Hepatic stellate cell (primary cell): ENCODE data around the gene OLFML2A.
"Not testable (repeated sequence)": the region's sequence is repeated elsewhere in the genome, so short reads cannot be mapped to it uniquely, and the experiment has no call there.

ENCODE experiments used
- DNase-seq: peaks from one replicate; pipeline ENCODE4 v3.0.0; 2011; ENCODE audit warnings: low spot score

OLFML2A gene

DNA sequence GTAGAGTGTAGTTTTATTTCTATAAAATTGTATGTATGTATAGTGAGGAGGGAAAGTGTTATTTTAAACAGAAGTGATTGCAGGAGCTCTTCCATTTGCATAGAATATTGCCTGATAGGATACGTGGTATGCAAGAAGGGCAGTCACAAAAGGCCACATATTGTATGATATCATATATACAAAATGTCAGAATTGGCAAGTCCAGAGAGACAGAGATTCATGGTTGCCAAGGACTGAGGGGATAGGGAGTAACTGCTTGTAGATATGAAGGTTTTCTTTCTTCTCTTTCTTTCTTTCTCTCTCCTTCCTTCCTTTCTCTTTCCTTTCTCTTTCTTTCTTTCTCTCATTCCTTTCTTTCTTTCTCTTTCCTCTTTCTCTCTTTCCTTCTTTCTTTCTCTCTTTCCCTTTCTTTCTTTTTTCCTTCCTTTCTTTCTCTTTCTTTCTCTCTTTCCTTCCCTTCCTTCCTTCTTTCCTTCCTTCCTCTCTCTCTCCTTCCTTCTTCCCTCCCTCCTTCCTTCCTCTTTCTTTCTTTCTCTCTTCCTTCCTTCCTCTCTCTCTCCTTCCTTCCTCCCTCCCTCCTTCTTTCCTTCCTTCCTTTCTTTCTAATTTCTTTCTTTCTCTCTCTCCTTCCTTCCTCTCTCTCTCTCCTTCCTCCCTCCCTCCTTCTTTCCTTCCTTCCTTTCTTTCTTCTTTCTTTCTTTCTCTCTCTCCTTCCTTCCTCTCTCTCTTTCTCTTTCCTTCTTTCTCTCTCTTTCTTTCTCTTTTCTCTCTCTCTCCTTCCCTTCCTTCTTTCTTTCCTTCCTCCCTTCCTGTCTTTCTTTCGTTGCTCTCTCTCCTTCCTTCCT lies 51.8 kb downstream of the OLFML2A start:
- DNase-seq, result no peak

DNA sequence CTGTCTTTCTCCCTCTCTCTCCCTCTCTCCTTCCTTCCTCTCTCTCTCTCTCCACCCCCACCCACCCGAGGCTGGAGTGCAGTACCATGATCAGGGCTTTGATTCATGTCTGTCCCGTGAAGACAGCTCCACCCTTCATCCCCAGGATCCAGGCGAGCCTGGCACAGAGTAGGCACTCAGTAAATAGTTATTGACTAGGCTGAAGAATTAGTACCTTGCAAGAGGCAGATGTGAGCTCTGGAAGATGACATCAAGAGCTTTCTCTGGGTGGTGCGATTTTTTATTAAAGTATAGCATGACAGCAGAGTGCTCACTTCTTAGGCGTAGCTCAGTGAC lies 52.4 kb downstream of the OLFML2A start:
- no peak for DNase-seq

DNA sequence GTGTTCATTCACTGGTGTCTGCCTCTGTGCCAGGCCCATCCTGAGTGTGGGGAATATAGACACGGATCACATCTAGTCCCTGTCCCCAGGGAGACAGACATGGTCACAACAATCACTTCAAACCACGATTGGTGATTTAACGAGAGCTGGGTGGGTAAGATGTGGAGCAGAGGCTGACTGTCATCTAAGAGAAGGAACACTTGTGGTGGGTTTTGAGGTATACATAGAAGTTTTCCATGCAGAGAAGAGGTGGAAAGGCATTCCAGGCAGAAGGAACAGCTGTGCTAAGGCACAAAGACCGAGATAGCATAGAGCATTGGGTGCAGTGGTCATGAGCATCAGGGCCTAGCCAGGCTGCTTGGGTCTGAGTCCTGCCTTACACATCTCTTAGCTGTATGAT lies 53.7 kb downstream of the OLFML2A start:
- no peak for DNase-seq

DNA sequence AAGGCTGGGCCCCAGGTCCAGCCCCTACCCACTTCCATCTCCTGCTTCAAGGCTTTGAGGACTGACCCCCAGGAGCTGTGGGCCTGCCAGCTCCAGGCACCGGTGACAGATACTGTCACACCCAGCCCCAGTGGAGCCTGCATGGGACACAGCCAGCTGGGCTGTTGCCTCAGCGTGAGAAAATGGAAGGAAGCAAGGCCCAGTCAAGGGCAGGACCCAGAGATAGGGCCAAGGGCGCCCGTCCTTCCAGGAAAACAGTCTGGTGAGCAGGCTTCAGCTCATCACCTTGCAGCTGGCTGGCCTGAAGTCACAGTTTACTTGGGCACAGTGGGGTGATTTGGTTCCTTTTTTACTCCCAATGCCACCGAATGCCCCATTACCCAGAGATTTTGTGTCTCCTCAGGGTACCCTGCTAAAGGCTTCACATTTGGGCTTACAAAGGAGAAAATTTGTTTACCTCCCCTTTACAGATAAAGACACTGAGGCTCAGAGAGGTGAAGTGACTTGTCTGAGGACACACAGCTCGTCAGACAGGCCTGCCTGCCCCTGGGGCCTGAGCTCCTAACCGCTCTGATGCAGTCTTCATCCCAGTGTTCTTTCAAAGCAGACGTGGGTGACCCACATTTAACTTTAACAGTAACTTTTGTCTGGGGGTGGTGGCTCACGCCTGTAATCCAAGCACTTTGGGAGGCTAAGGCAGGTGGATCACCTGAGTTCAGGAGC lies 54.9 kb downstream of the OLFML2A start:
- no peak for DNase-seq

DNA sequence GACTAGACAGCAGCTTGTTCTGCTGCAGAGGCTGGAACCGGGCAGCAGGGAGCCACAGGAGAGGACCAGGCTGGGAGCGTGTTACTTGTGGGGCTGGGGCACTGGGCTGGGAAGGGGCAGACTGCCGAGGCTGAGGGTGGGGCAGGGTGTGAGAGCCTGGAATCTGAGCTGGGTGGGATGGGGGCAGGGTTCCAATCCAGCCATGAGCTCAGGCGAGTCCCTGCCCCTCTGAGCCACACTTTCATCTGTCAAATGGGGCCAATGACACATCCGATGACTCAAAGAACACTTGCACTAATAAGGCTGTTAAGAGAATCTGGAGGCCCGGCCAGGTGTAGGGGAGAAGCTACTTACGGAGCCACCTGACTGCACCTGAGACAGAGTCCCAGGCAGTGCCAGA lies 57.7 kb downstream of the OLFML2A start:
- DNase-seq, result no peak

DNA sequence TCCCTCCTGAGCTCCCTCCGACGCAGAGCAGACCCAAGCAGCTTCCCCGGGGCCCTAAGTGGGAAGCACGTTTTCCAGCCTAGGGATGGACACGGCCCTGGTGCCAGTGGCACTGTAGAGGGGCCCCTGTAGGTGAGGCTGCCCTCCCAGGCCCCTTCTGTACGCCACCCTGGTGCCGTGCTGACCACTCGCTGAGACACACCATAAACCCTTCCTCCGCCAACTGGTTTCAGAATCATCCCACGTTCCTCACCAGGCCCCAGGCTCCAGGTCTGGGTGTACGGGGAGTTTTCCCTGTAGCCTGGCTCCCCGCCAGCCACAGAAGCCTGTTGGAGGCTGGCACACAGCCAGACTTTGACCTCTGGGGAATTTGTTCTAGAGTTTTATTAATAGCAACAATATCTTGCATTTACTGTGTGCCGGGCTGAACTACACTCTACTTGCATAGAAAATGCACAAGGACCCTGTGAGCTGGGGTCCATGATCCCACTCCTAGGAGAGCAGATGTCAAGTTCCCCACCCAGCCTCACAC lies 58.2 kb downstream of the OLFML2A start:
- peak; percentile 67 for DNase-seq

DNA sequence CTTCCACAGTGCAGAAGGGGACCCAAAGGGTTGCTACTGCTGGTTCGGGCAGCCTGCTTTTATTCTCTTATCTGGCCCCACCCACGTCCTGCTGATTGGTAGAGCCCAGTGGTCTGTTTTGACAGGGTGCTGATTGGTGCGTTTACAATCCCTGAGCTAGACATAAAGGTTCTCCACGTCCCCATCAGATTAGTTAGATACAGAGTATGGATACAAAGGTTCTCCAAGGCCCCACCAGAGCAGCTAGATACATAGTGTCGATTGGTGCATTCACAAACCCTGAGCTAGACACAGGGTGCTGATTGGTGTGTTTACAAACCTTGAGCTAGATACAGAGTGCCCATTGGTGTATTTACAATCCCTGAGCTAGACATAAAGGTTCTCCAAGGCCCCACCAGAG lies 61.2 kb downstream of the OLFML2A start:
- not testable (repeated sequence) for DNase-seq

DNA sequence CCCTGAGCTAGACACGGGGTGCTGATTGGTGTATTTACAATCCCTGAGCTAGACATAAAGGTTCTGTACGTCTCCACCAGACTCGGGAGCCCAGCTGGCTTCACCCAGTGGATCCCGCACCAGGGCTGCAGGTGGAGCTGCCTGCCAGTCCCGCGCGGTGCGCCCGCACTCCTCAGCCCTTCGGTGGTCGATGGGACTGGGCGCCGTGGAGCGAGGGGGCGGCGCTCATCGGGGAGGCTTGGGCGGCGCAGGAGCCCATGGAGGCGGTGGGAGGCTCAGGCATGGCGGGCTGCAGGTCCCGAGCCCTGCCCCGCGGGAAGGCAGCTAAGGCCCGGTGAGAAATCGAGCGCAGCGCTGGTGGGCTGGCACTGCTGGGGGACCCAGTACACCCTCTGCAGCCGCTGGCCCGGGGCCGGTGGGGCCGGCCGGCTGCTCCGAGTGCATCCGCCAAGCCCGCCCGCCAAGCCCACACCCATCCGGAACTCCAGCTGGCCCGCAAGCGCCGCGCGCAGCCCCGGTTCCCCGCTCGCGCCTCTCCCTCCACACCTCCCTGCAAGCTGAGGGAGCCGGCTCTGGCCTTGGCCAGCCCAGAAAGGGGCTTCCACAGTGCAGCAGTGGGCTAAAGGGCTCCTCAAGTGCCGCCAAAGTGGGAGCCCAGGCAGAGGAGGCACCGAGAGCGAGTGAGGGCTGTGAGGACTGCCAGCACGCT lies 61.8 kb downstream of the OLFML2A start:
- not testable (repeated sequence) for DNase-seq

DNA sequence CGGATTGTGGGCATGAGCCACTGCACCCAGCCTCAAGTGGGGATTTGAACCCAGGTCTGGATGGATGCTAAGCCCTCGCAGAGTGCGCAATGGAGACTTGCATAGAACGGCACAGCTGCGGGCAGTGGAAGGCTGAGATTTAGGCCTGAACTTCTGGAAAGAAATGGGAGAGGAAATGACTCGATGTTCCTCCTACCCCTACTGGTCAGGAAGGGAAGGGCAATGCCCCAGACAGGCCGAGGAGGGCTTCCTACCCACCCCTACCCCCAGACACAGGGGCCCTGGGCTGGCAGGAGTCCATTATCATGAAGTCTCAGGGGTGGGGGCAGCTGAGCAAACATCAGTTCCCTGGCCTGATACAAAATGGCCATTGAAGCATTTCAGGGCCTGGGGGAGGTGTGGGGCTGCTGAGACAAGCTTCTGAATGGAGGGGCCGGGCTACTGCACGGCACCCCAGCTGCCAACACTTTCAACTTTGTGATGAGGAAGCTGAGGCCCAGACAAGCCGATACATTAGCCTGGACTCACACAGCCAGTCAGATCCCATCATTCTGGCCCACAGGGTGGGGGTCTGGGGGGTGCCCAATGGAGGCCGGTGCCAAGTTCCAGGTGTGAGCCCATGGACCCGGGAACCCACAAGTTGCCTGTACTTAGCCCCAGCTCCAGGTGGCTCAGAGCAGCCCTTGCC lies 62.8 kb downstream of the OLFML2A start:
- no peak for DNase-seq

DNA sequence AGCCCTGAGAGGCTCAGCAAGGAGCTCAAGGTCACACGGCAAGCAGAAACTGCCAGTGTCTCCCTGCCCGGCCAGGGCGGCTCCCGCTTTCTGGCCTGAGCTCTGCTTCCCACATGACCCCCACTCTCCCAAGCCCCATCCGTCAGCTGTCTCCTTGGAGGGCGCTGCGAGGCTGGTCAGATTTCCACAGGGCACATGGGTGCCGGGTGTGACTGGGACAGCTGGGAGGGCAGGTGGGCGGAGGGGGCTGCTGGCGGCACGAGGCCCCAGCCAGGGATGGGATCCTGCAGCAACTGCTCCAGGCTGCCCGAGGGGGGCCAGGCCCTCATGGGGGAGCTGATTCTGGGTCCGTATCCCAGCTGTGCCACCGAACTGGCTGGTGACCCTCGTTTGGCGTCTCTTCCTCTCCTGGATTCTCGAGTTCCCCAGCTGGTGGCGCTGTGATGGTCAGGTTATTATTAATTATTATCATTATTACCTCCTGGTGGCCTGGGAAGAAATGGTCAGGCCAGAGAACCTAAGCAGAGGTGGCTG lies 63.4 kb downstream of the OLFML2A start:
- no peak for DNase-seq

DNA sequence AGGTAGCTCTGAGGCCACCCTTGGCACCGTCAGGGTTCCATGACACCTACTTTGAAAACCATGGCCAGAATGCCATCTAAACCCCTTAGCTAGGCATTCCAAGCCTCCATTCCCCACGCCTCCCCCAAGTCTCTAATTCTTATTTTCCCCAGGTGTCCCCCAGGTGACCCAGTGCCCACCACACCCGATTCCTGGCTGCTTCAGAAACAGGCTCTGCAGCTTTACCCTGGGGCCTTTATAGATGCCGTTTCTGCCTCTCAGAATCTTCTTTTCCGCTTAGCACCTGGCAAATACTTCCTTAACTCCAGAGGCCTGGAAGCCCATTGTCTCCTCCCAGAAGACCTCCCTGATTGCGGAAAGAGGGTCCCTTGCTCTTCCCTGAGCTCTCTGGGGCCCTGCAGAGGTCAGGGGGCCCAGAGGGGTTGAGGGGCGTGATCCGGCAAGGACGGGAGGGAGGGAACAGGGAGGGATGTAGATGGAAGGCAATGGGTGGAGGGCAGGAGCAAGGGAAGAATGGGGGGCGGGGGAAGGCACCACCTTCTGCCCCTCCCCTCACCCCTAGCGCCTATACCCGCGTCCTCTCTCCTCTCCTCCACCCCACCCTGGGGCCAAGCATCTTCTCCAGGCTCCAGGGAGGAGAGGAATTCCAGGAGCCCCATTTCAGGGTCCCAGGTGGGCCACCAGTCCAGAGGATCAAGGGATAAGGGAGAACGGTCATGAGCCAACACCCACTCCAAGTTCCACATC lies 64.3 kb downstream of the OLFML2A start:
- DNase-seq, result no peak

DNA sequence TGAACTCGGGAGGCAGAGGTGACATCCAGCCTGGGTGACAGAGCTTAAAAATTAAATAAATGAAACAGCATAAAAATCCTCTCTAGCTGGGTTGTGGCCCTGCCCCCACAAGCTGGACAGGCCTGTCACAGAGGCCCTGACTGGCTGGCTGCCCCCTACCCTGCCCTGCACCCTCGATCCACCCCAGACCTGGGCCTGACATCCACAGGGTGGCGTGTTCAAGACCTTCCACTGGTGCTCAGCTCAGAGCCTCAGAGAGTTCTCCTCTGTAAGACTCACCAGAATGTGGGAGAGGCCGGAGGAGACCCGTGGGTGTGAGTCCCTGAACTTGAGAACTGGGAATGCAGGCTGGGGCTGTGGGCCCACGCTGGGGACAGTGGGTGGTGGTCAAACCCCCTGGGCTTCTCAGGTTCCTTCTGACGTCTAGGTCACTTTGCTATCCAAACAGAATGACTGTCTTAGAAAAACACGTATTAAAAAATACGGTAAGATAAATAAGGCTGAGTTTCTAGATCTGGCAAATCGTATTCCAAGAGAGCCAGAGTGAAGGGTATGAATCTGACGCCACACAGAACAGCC lies 66.6 kb downstream of the OLFML2A start:
- DNase-seq, result no peak

DNA sequence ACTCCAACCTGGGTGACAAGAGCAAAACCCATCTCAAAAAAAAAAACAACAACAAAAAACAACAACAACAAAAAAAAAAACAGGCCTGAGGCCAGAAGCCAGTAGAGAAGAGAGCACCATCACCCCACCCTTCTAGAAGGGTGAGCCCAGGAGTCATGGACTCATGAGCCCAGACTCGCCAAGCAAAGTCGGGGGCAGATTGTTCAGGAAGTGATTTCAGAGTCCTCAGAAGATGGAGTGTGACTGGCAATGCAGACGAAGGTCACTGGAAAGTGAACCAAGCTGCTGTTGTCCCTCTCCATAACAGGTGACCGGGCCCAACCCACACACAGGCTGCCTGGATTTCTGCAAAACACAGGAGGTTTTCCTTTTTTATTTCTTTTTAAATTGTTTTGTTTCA lies 67.4 kb downstream of the OLFML2A start:
- no peak for DNase-seq

DNA sequence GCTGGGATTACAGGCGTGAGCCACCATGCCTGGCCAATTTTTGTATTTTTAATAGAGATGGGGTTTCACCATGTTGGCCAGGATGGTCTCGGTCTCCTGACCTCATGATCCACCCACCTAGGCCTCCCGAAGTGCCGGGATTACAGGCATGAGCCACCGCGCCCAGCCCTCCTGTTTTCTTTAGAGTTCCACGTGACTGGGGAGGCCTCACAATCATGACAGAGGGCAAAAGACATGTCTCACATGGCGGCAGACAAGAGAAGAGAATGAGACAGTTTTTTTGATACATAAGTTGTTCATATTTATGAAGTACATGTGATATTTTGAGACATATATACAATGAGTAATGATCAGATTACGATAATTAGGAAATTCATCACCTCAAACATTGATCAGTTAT lies 69.5 kb downstream of the OLFML2A start:
- DNase-seq, result not testable (repeated sequence)

DNA sequence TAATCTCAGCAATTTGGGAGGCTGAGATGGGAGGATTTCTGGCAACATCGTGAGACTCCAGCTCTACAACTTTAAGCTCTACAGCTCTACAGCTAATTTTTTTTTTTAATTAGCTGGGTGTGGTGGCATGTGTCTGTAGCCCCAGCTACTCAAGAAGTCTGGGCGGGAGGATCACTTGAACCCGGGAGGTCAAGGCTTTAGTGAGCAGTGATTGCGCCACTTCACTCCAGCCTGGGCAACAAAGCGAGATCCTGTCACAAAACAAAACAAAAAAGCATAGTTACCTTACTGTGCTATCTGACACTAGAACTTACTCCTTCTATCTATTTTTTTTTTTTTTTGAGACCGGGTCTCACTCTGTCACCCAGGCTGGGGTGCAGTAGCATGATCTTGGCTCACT lies 70.0 kb downstream of the OLFML2A start:
- DNase-seq, result no peak

DNA sequence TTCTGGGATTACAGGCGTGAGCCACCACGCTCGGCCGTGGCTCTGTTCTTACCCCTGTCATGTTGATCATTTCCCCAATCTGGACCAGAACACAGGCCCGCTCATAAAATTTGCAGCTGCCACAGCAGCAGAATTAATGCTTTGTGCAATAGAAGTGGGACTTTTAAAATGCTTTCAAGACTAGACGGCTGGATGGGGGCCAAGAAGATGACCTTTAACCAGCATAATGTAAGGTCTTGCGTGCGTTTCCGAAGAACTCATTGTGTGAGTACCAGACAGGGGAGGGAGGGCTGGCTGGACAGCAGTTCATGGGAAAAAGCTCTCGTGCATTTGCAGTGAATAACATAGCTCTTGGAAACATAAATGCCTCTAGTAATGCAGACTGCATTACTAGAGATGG lies 72.9 kb downstream of the OLFML2A start:
- peak; percentile 89 for DNase-seq

DNA sequence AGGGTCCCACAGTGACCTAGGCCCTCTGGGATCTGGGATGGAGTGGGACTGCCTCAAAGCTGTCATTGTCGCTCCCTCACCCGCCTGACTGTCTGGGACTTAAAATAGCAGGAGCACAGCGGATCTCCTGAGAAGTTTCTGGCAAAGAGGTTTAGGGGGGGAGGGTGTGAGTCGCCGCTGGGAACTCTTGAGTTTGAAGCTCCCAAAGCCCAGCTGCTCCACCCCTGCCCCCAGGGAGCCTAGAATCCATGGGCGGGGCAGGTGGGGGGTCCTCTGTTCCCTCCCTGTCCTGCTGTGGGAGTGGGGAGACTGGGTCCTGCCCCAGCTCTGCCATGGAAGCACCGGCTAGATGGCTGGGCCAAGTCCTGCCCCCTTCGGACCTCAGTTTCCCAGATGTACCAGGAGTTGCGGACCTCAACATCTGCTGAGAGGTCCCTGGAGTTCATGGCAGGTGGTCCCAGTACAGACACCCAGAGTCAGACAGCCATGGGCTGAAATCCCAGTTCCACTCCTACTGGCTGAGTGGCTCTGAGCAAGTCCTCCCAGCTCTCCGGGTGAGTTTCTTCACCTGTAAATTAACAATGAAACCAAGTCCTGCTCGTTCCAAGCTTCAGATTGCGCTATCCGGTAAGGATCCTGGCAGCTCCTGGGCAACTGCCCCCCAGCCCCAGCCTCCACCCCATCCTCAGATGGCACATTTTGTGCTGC lies 75.3 kb downstream of the OLFML2A start:
- no peak for DNase-seq

DNA sequence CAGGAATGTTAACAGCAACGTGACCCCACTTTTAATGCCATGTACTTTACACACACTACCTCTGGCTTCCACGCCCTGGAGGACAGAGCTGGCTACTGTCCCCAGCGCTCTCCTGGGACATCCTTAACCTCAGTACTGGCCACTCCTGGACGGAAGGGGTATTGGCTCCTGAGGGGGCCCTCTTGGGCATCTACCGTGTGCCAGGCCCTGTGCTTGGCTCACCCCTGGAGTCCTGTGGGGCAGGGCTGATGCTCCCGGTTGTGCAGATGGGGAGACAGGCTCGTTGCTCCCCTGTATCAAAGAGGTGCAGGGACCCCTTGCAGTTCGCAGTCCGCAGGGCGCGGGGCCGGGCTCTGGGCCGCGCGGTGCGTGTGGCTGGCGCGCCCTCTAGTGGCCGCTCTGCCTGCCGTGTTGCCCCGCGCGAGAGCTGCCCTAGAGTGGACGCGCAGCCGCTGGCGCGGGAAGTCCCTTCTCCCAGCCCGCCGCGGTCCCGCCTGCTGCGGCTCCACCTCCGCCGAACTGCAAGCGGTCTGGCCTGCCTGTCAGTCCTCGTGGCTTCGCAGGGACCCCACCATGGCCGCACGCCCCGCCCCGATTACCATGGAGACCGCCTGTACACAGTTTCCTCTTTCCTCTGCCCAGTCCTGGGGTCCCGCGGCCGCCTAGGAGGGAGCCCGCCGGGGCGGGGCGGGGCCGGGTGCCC lies 76.0 kb downstream of the OLFML2A start, which contains the start of gene WDR38:
Gene WDR38 (plus strand): TSS at position 632 of the 703 bp plus-strand sequence. CDS start 72 bp downstream, outside the sequence.
- DNase-seq, result peak; percentile 93

DNA sequence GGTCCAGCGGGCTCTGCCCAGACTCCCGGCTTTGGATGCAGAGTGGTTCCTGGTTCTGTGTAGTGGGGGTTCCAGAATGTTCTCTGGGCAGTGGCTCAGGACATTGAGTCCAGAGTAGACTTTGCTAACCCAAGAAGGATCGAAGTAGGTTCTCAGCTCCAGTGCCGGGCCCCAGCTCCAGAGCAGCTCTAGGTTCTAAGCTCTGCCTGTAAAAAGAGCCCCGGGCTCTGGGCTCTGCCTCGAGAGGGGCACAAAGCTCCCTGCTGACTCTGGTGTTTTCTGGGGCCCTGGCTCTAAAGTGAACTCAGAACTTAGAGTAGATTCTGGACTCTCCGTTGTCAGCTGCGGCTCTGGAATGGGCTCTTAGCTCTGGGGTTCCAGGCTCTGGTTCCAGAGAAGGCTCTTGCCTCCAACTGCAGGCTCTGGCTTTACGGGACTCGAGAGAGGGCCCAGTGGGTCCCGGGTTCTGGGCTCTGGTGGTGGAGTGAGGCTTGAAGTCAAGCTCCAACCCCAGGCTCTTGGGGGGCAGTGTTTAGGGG lies 76.7 kb downstream of the OLFML2A start:
- DNase-seq, result no peak
